ENCODE measurements around the gene SPECC1. TPM values are rescaled to one million over a fixed set of nuclear protein-coding genes. Genes with fewer than 3 reads are reported as not detected.

Gene SPECC1
- total and polyA plus RNA-seq, 8 donors = 6.1 to 38.3 (median 7.1) TPM

DNA sequence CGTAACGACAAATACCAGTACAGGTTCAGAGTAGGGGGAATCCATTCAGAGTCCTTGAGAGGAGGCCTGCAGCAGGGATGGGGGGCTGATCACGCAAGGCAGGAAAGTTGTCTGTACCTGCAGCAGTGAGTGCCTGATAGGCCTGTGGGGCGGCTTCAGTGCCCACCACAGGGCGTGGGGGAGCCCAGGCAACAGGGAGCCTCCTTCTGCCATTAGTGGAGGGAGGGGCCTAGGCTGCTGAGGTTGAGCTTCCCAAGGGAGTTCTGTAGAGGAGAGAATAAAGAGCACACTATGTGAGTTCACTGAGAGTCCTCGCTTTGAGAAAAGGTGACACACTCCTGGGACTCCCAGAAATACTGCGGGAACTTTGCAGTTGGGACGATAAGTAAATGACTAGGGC lies 134.6 kb downstream of the SPECC1 start:
- H3K36me3 ChIP-seq = no peaks in the 10 kb centered on the region
- no peak overlapping the region for H3K4me3 ChIP-seq
- ATAC-seq = no peak
- H3K27me3 ChIP-seq = no peaks in the 10 kb centered on the region
- TF ChIP-seq, protein P1, sequence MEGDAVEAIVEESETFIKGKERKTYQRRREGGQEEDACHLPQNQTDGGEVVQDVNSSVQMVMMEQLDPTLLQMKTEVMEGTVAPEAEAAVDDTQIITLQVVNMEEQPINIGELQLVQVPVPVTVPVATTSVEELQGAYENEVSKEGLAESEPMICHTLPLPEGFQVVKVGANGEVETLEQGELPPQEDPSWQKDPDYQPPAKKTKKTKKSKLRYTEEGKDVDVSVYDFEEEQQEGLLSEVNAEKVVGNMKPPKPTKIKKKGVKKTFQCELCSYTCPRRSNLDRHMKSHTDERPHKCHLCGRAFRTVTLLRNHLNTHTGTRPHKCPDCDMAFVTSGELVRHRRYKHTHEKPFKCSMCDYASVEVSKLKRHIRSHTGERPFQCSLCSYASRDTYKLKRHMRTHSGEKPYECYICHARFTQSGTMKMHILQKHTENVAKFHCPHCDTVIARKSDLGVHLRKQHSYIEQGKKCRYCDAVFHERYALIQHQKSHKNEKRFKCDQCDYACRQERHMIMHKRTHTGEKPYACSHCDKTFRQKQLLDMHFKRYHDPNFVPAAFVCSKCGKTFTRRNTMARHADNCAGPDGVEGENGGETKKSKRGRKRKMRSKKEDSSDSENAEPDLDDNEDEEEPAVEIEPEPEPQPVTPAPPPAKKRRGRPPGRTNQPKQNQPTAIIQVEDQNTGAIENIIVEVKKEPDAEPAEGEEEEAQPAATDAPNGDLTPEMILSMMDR (IDR thresholded peaks at IDR 0.05) = no peak
- no peak overlapping the region for H3K27ac ChIP-seq
- no peaks in the 10 kb centered on the region for H3K9me3 ChIP-seq
- intact Hi-C loops (cut with DNase I) = no loop called here
- no peaks in the 10 kb centered on the region for H3K4me1 ChIP-seq
- DNase-seq = no peak

DNA sequence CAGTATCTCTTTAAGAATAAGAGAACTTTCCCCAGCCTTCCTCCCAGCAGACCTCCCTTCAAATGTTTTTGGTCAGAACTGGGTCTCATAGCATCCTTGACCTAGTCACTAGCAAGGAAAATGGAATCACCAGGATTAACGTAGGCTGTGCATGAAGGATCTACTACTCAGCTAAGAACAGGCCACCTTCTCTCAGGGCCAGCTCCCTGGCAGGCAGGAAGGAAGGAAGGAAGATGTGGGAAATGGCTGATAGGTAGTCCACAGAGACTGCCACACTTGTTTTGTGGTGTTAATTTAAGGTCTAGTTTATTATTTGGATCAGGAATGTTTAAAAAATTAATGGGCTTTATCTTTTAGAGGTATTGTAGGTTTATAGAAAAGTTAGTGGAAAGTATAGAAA lies 136.4 kb downstream of the SPECC1 start:
- TF ChIP-seq, protein P1 (IDR thresholded peaks at IDR 0.05) = no peak
- no peak for DNase-seq
- intact Hi-C loops (cut with DNase I) = no loop called here
- ATAC-seq = no peak
- H3K9me3 ChIP-seq = no peaks in the 10 kb centered on the region
- no peaks in the 10 kb centered on the region for H3K27me3 ChIP-seq
- no peak overlapping the region for H3K4me3 ChIP-seq
- H3K27ac ChIP-seq = no peak overlapping the region
- no peaks in the 10 kb centered on the region for H3K4me1 ChIP-seq
- H3K36me3 ChIP-seq = no peaks in the 10 kb centered on the region

DNA sequence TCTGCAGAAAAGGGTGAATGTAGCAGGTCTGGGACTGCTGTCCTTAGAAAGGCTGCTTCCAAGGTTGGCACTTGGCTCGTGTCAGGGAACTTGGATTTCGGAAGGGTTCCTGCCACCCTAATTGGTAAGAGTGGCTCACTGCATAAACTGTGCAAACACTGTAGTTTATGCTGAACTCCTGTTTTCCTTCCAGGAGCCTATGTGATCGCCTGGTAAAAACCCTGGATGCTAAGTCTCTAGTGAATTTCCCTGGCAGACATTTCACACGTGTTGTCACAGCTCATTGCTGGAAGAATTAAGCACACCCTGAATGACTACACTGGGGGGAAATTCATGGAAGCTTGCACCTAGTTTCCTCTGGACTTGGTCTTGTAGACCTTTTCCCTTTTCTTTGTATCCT lies 140.1 kb downstream of the SPECC1 start:
- Histone ChIP-seq H3K36me3 (no peaks in the 10 kb centered on the region), H3K4me1 (no peaks in the 10 kb centered on the region), H3K27ac (no peak overlapping the region), H3K4me3 (no peak overlapping the region), H3K9me3 (no peaks in the 10 kb centered on the region), H3K27me3 (no peaks in the 10 kb centered on the region)
- TF ChIP-seq, protein P1 (IDR thresholded peaks at IDR 0.05) = no peak
- DNase-seq (no peak), ATAC-seq (no peak)
- intact Hi-C loops (cut with DNase I) = no loop called here

DNA sequence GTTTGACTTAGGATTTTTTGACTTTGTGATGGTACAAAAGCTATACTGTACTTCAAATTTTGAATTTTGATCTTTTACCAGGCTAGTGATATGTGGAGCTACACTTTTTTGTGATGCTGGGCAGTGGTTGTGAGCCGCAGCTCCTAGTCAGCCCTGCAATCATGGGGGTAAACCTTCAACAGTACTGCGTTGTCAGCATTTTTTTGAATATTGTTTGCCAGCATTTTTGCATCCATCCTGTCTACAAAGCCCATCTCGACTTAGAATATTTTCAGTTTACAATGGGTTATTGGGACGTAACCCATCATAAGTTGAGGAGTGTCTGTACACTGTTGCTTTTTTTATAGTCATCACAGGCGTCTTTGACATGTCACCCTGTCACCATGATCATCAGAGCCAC lies 142.0 kb downstream of the SPECC1 start:
- peaks cover 0 to 8% of the 10 kb centered on the region in 2 donors for H3K4me1 ChIP-seq
- TF ChIP-seq, protein P1 (IDR thresholded peaks at IDR 0.05) = no peak
- ATAC-seq = no peak
- peaks cover 0 to 11% of the 10 kb centered on the region in 2 donors for H3K27me3 ChIP-seq
- no peaks in the 10 kb centered on the region for H3K36me3 ChIP-seq
- no peak overlapping the region for H3K27ac ChIP-seq
- H3K4me3 ChIP-seq = no peak overlapping the region
- intact Hi-C loops (cut with DNase I) = no loop called here
- no peaks in the 10 kb centered on the region for H3K9me3 ChIP-seq
- no peak for DNase-seq

DNA sequence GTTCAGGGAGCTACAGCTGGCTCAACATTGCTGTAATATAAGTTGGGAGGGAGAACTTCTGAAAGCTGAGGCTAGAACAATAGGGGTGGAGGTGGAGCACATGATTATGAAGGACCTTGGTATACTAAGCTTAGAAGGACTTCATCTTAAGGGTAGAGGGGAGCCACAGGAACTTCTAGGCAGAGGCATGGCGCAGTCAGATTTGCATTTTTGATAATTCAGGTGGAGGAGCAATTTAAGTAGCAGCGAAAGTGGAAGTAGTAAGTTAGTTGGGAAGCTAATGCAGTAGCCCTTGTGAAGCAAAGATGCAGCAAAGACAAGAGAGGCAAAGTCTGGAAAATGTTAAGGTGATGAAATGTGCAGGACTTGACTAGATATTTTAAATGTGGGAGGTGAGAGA lies 144.1 kb downstream of the SPECC1 start:
- Histone ChIP-seq H3K27ac (no peak overlapping the region), H3K9me3 (no peaks in the 10 kb centered on the region), H3K36me3 (no peaks in the 10 kb centered on the region), H3K4me3 (no peak overlapping the region), H3K4me1 (peaks cover 0 to 18% of the 10 kb centered on the region in 2 donors), H3K27me3 (peaks cover 0 to 32% of the 10 kb centered on the region in 2 donors)
- TF ChIP-seq, protein P1 (IDR thresholded peaks at IDR 0.05) = no peak
- DNase-seq (no peak), ATAC-seq (no peak)
- intact Hi-C loops (cut with DNase I) = no loop called here
